Measurements from ENCODE around the gene RFX7.

DNA sequence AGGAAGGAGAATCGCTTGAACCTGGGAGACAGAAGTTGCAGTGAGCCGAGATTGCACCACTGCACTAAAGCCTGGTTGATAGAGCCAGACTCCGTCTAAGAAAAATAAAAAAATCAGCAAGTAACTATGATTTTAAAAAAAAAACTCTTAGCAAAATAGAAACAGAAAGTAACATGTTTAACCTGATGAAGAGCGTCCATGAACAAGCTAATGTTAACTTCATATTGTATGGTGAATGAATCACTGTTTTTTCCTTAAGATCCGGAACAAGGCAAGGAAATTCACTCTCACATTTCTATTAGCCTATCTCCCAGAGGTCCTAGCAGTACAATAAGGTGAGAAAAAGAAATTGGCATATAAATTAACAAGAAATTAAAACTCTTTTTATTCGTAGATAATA, 69.0 kb downstream of the RFX7 start:
- TF ChIP-seq, protein P1, sequence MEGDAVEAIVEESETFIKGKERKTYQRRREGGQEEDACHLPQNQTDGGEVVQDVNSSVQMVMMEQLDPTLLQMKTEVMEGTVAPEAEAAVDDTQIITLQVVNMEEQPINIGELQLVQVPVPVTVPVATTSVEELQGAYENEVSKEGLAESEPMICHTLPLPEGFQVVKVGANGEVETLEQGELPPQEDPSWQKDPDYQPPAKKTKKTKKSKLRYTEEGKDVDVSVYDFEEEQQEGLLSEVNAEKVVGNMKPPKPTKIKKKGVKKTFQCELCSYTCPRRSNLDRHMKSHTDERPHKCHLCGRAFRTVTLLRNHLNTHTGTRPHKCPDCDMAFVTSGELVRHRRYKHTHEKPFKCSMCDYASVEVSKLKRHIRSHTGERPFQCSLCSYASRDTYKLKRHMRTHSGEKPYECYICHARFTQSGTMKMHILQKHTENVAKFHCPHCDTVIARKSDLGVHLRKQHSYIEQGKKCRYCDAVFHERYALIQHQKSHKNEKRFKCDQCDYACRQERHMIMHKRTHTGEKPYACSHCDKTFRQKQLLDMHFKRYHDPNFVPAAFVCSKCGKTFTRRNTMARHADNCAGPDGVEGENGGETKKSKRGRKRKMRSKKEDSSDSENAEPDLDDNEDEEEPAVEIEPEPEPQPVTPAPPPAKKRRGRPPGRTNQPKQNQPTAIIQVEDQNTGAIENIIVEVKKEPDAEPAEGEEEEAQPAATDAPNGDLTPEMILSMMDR (IDR thresholded peaks at IDR 0.05) = no peak
- TF ChIP-seq POLR2A (IDR thresholded peaks at IDR 0.05) = no peak

Data from breast epithelium (tissue), 3 donors.